Ascending aorta (tissue), 2 donors: ENCODE data around the gene FANCE. TPM values are rescaled to one million over a fixed set of nuclear protein-coding genes. Genes with fewer than 3 reads are reported as not detected.
A peak's percentile ranks its signal among the peaks of the same experiment; 100 is the strongest.

Source experiments
- DNase-seq, 2 donors: peaks; one replicate each; pipeline ENCODE4 v3.0.0-alpha.2; 2019; ENCODE audit warnings: low spot score in 2 of 2
- H3K27ac ChIP-seq, 2 donors: fragments of 200-600 bp; sonication (generic); one replicate each; pipeline ENCODE4 v1.5.1; 2016 to 2017; ENCODE audit warnings: mild to moderate bottlenecking in 1 of 2
- H3K27me3 ChIP-seq: fragments of 200-600 bp; sonication (generic); one replicate; pipeline ENCODE4 v1.5.1; 2017
- H3K36me3 ChIP-seq, 2 donors: fragments of 200-600 bp; sonication (generic); one replicate each; pipeline ENCODE4 v1.5.1; 2016
- H3K4me1 ChIP-seq, 2 donors: fragments of 200-600 bp; sonication (generic); one replicate each; pipeline ENCODE4 v1.5.1; 2016 to 2017; ENCODE audit warnings: mild to moderate bottlenecking in 1 of 2
- H3K4me3 ChIP-seq, 2 donors: fragments of 200-600 bp; sonication (generic); one replicate each; pipeline ENCODE4 v1.5.1; 2016 to 2017; ENCODE audit warnings: mild to moderate bottlenecking in 1 of 2
- H3K9me3 ChIP-seq, 2 donors: fragments of 200-600 bp; sonication (generic); one replicate each; pipeline ENCODE4 v1.5.1; 2016
- CTCF ChIP-seq, 3 experiments: fragments of 200-600 bp in 2 of 3; fragments of 450-650 bp in 1 of 3; sonication (generic) in 2 of 3; IDR thresholded peaks; one replicate each; pipeline ENCODE4 v1.5.1; 2016 to 2019; ENCODE audit warnings: antibody characterized with exemption in 3 of 3, mild to moderate bottlenecking in 1 of 3, moderate library complexity in 1 of 3
- intact Hi-C: fragments of 100-400 bp; cut with DNase I; formaldehyde crosslinking; loops from one replicate; pipeline ENCODE4 v1.15.1; 2023
- total RNA-seq: library from RNA; depleted of rRNA; stranded (reverse); fragments of >200 nt; gene quantifications from one replicate; pipeline ENCODE4 v1.1.0, GENCODE V29; 2016

The FANCE gene
- total RNA-seq, 1 donor from 2014 or later, result 0.32 TPM

- TF ChIP-seq CTCF (IDR thresholded peaks at IDR 0.05), result no peak
- H3K9me3 ChIP-seq, result no peaks in the 10 kb centered on the region
- H3K27me3 ChIP-seq, result no peaks in the 10 kb centered on the region
- no peak for DNase-seq
- no peak overlapping the region for H3K4me3 ChIP-seq
- peaks cover 26 to 42% of the 10 kb centered on the region in 2 donors for H3K4me1 ChIP-seq
- intact Hi-C loops, result loop anchor here (10.0 kb wide), 1 partner anchor 329 kb away; no protein-coding TSS in a partner anchor
- H3K27ac ChIP-seq, result peak overlapping the region; percentile 90 to 100
- H3K36me3 ChIP-seq, result peaks cover 43 to 45% of the 10 kb centered on the region in 2 donors
Measured at GRCh38 chr6:35483893-35484645, 31.9 kb downstream of the FANCE start.

- Histone ChIP-seq H3K27ac (peak overlapping the region; percentile 90 to 100), H3K9me3 (no peaks in the 10 kb centered on the region), H3K36me3 (peaks cover 34 to 37% of the 10 kb centered on the region in 2 donors), H3K4me3 (no peak overlapping the region), H3K4me1 (peaks cover 30 to 51% of the 10 kb centered on the region in 2 donors), H3K27me3 (no peaks in the 10 kb centered on the region)
- no peak for DNase-seq
- intact Hi-C loops, result loop anchor here (10.0 kb wide), 1 partner anchor 330 kb away; no protein-coding TSS in a partner anchor
- TF ChIP-seq CTCF (IDR thresholded peaks at IDR 0.05), result no peak
Measured at GRCh38 chr6:35484921-35485392, 32.8 kb downstream of the FANCE start.

GRCh38 chr6:35485402-35485877 lies 33.3 kb downstream of the FANCE start:
- Histone ChIP-seq H3K4me1 (peaks cover 30 to 53% of the 10 kb centered on the region in 2 donors), H3K36me3 (peaks cover 29 to 33% of the 10 kb centered on the region in 2 donors), H3K4me3 (peak overlapping the region; percentile 14 to 24), H3K27ac (peak overlapping the region; percentile 90 to 100), H3K27me3 (no peaks in the 10 kb centered on the region), H3K9me3 (no peaks in the 10 kb centered on the region)
- peak in 1 of 2 donors; percentile 68 for DNase-seq
- intact Hi-C loops, result loop anchor here (10.0 kb wide), 1 partner anchor 331 kb away; no protein-coding TSS in a partner anchor
- no peak for TF ChIP-seq CTCF (IDR thresholded peaks at IDR 0.05)

- H3K27me3 ChIP-seq, result no peaks in the 10 kb centered on the region
- no peak for TF ChIP-seq CTCF (IDR thresholded peaks at IDR 0.05)
- H3K9me3 ChIP-seq, result no peaks in the 10 kb centered on the region
- intact Hi-C loops, result loop anchor here (10.0 kb wide), 1 partner anchor 331 kb away; no protein-coding TSS in a partner anchor
- H3K4me1 ChIP-seq, result peaks cover 30 to 61% of the 10 kb centered on the region in 2 donors
- peaks cover 22 to 33% of the 10 kb centered on the region in 2 donors for H3K36me3 ChIP-seq
- peak overlapping the region; percentile 14 to 24 for H3K4me3 ChIP-seq
- DNase-seq, result peak in 1 of 2 donors; percentile 69
- peak overlapping the region; percentile 90 to 100 for H3K27ac ChIP-seq
Measured at GRCh38 chr6:35486005-35486925, 34.1 kb downstream of the FANCE start.
